ENCODE results near the gene MEF2A. TPM values are rescaled to one million over a fixed set of nuclear protein-coding genes. Genes with fewer than 3 reads are reported as not detected.
A peak's percentile ranks its signal among the peaks of the same experiment; 100 is the strongest.

Gene MEF2A
- total and polyA plus RNA-seq, 10 of the 15 experiments (the other 5 are each of a cell fraction or from before 2014, with no cell fraction given), result 7.2 to 46.7 (median 35.9) TPM

DNA sequence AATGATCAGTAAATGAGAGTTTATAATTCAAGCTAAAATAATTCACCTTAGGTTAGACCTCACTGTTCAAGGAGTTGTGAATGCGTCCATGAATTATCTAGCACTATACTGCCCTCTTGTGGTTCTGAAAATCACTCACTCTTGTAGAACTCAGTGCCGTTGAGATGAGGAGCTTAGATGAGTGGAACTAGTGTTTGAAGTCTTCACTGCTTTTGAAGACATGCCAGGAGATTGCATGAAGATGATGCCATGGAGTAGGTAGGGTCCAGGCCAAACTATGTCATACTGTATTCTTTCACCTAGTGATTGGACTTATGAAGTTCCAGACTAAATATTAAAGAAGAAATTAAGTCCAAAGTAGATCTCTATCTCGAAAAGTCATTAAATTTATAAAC, 138.7 kb downstream of the MEF2A start (continued):
- no peak for TF ChIP-seq ZNF274 (IDR thresholded peaks at IDR 0.05; ENCODE audit: insufficient read depth, insufficient read length)
- TF ChIP-seq, protein P1, sequence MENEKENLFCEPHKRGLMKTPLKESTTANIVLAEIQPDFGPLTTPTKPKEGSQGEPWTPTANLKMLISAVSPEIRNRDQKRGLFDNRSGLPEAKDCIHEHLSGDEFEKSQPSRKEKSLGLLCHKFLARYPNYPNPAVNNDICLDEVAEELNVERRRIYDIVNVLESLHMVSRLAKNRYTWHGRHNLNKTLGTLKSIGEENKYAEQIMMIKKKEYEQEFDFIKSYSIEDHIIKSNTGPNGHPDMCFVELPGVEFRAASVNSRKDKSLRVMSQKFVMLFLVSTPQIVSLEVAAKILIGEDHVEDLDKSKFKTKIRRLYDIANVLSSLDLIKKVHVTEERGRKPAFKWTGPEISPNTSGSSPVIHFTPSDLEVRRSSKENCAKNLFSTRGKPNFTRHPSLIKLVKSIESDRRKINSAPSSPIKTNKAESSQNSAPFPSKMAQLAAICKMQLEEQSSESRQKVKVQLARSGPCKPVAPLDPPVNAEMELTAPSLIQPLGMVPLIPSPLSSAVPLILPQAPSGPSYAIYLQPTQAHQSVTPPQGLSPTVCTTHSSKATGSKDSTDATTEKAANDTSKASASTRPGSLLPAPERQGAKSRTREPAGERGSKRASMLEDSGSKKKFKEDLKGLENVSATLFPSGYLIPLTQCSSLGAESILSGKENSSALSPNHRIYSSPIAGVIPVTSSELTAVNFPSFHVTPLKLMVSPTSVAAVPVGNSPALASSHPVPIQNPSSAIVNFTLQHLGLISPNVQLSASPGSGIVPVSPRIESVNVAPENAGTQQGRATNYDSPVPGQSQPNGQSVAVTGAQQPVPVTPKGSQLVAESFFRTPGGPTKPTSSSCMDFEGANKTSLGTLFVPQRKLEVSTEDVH (IDR thresholded peaks at IDR 0.05; ENCODE audit: low read depth, partially characterized antibody), result no peak
- no peak for TF ChIP-seq FOXK2 (IDR thresholded peaks at IDR 0.05)
- TF ChIP-seq, protein P2, sequence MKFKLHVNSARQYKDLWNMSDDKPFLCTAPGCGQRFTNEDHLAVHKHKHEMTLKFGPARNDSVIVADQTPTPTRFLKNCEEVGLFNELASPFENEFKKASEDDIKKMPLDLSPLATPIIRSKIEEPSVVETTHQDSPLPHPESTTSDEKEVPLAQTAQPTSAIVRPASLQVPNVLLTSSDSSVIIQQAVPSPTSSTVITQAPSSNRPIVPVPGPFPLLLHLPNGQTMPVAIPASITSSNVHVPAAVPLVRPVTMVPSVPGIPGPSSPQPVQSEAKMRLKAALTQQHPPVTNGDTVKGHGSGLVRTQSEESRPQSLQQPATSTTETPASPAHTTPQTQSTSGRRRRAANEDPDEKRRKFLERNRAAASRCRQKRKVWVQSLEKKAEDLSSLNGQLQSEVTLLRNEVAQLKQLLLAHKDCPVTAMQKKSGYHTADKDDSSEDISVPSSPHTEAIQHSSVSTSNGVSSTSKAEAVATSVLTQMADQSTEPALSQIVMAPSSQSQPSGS (IDR thresholded peaks at IDR 0.05; ENCODE audit: low read length), result no peak; the same call in 1 of the 2 replicates
- TF ChIP-seq, protein P3, sequence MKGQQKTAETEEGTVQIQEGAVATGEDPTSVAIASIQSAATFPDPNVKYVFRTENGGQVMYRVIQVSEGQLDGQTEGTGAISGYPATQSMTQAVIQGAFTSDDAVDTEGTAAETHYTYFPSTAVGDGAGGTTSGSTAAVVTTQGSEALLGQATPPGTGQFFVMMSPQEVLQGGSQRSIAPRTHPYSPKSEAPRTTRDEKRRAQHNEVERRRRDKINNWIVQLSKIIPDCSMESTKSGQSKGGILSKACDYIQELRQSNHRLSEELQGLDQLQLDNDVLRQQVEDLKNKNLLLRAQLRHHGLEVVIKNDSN (IDR thresholded peaks at IDR 0.05; ENCODE audit: borderline replicate concordance, extremely low read length, insufficient read depth, low read depth, low read length), result no peak
- no peak for TF ChIP-seq RELB (IDR thresholded peaks at IDR 0.05; ENCODE audit: low read depth)
- TF ChIP-seq MEF2A (IDR thresholded peaks at IDR 0.05; ENCODE audit: insufficient read depth, low read depth, low read length), result no peak
- TF ChIP-seq EZH2 (IDR thresholded peaks at IDR 0.05; ENCODE audit: borderline replicate concordance, control insufficient read depth, low read depth, low read length), result no peak
- no peak for TF ChIP-seq SREBF2 (IDR thresholded peaks at IDR 0.05; ENCODE audit: low read length)
- TF ChIP-seq TCF7 (IDR thresholded peaks at IDR 0.05; ENCODE audit: borderline replicate concordance), result no peak
- peak; percentile 65 to 84 (median 77) for TF ChIP-seq CTCF (IDR thresholded peaks at IDR 0.05 in 2 of 3, conservative IDR thresholded peaks at IDR 0.05 in 1 of 3; ENCODE audit: control insufficient read depth in 2 of 3, extremely low read depth in 1 of 3, insufficient read depth in 1 of 3, low read depth in 3 of 3, low read length in 3 of 3)
- 0 out of 2 replicates have a peak, but pooled peaks have one; percentile 20 for TF ChIP-seq ZNF24 (IDR thresholded peaks at IDR 0.05)
- TF ChIP-seq POLR2A (IDR thresholded peaks at IDR 0.05; ENCODE audit: low read depth, low read length), result peak; percentile 36; the same call in 1 of the 2 replicates
